ENCODE data around the gene TEDDM1.

GRCh38 chr1:182359645-182360044, 40.8 kb downstream of the TEDDM1 start:
- TF ChIP-seq CTCF (IDR thresholded peaks at IDR 0.05) (no peak), POLR2A (IDR thresholded peaks at IDR 0.05) (no peak)
